Mucosa of descending colon (tissue), 3 donors: ENCODE data around the gene CD14. TPM values are rescaled to one million over a fixed set of nuclear protein-coding genes. Genes with fewer than 3 reads are reported as not detected.

ENCODE experiments used
- ATAC-seq: fragments of 200-7000 bp; cut with Tn5 transposase; one replicate; pipeline ENCODE4 v1.9.1; 2020; ENCODE audit warnings: mild to moderate bottlenecking, moderate library complexity
- DNase-seq, 3 donors: peaks; one replicate each; pipeline ENCODE4 v3.0.0-alpha.2; 2020
- H3K36me3 ChIP-seq: fragments of 200-600 bp; one replicate; pipeline ENCODE4 v1.8.0; 2021; ENCODE audit warnings: low read depth, mild to moderate bottlenecking
- H3K4me1 ChIP-seq: fragments of 200-600 bp; one replicate; pipeline ENCODE4 v1.8.0; 2021; ENCODE audit warnings: low read depth, mild to moderate bottlenecking
- H3K4me3 ChIP-seq: fragments of 200-600 bp; one replicate; pipeline ENCODE4 v1.8.0; 2021; ENCODE audit warnings: mild to moderate bottlenecking
- H3K9me3 ChIP-seq: fragments of 200-600 bp; one replicate; pipeline ENCODE4 v1.8.0; 2021; ENCODE audit warnings: mild to moderate bottlenecking
- CTCF ChIP-seq: fragments of 200-600 bp; IDR thresholded peaks from one replicate; pipeline ENCODE4 v1.8.0; 2022; ENCODE audit warnings: antibody characterized with exemption, mild to moderate bottlenecking
- intact Hi-C, 2 donors: fragments of 100-400 bp; cut with DNase I in 1 of 2; cut with micrococcal nuclease in 1 of 2; formaldehyde crosslinking; loops; one replicate each; pipeline versions ENCODE4 v1.11.0 to v1.11.1; 2022; cut with DNase I, micrococcal nuclease
- long read RNA-seq, 2 donors: library from polyadenylated mRNA; unstranded; transcript quantifications; one replicate each; pipeline ENCODE4 v2.0.0, GENCODE V29; 2019 to 2021
- total RNA-seq, 3 donors: library from RNA; stranded (reverse); fragmentation: NEBNext Ultra II Directional in 2 of 3; extraction: Animal tissue kit (Norgen Biotek cat#: 25700) in 2 of 3; gene quantifications; one replicate each; pipeline versions ENCODE4 v1.2.1 to v1.2.4, GENCODE V29; 2021 to 2023
- donor health status: DM: no; HTN: no; CAD: no; lungs with moderate emphysema.
- donor health status: DM: no; HTN: no; CAD: no.
- donor health status: DM: no; HTN: yes; CAD: no.

Gene CD14
- total RNA-seq: 10 to 100 TPM; 35.8 to 92.8 (median 90.9) TPM
- long read RNA-seq, donor 1, transcript CD14-201 (2 exons, 1,886 nt): major isoform, 50 of 59 reads
- long read RNA-seq, donor 1, partial matches to known transcripts: 0 of 59 reads
- long read RNA-seq, donor 1, other reads (novel, unspliced or antisense): 6 of 59 reads
- long read RNA-seq, donor 2, transcript CD14-201 (2 exons, 1,886 nt): major isoform, 99 of 103 reads
- long read RNA-seq, donor 2, partial matches to known transcripts: 0 of 103 reads
- long read RNA-seq, donor 2, other reads (novel, unspliced or antisense): 4 of 103 reads

DNA sequence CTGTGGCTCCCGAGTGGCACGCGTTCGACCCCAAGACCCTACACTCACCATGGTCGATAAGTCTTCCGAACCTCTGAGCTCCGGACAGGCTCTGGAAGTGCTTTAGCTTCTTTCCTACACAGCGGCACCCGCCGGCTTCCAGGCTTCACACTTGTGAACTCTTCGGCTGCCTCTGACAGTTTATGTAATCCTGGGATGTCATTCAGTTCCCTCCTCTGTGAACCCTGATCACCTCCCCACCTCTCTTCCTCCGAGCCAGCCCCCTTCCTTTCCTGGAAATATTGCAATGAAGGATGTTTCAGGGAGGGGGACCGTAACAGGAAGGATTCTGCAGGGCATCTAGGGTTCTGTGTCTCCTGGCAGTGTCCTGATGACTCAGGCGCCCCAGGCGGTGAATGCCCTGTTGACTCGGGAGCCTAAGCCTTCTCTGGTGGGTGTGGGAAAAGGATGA is at the start of gene CD14:
CD14 (minus strand) TSS at position 155 of the 451 bp plus-strand sequence; CDS start at position 51, 104 bp downstream.
- intact Hi-C loops: loop anchor here (5.0 to 10.0 kb wide), 3 partner anchors 56 to 88 kb away; partner anchors contain the start of genes APBB3 (in 1 of the 2), EIF4EBP3 (in 1 of the 2) and SLC35A4 (in 1 of the 2)
- Histone ChIP-seq H3K9me3 (peaks cover 4% of the 10 kb centered on the region), H3K36me3 (no peaks in the 10 kb centered on the region), H3K4me3 (peak within 1 kb of the TSS; percentile 27), H3K4me1 (peaks cover 12% of the 10 kb centered on the region)
- no peak for TF ChIP-seq CTCF
- DNase-seq (peak; percentile 71 to 76 (median 73)), ATAC-seq (peak; percentile 59)

GRCh38 chr5:140678993-140679392 is 46.0 kb upstream of the CD14 start:
- no peak for TF ChIP-seq CTCF
- DNase-seq: no peak
- no peaks in the 10 kb centered on the region for H3K36me3 ChIP-seq

DNA sequence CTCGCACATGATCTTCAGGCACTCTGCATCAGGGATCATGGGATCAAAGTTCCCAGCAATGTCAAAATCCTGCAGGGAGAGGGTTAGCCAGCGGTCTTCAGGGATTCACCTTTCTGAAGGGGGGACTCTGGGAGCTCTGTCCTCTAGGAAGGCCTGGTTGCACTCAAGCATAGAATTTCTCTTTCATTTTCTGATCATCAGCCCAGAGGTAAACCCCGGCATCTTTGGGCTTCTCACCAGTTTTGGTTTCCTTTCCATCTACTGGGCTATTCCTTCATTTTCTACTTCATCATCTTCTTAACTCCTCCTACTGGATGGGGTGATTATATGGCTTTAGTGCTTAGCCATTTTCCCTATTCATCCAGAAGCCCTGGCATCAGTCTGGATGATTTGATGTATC is 45.0 kb upstream of the CD14 start:
- H3K4me3 ChIP-seq: no peak overlapping the region
- no peak for ATAC-seq
- TF ChIP-seq CTCF: no peak
- intact Hi-C loops: no loop called here
- peaks cover 8% of the 10 kb centered on the region for H3K4me1 ChIP-seq
- no peaks in the 10 kb centered on the region for H3K36me3 ChIP-seq
- no peak for DNase-seq
- no peaks in the 10 kb centered on the region for H3K9me3 ChIP-seq

More at GRCh38 chr5:140678993-140679392, 46.0 kb upstream of the CD14 start:
- no peak overlapping the region for H3K4me3 ChIP-seq
- no peak for ATAC-seq
- intact Hi-C loops: no loop called here
- H3K9me3 ChIP-seq: no peaks in the 10 kb centered on the region
- peaks cover 8% of the 10 kb centered on the region for H3K4me1 ChIP-seq

DNA sequence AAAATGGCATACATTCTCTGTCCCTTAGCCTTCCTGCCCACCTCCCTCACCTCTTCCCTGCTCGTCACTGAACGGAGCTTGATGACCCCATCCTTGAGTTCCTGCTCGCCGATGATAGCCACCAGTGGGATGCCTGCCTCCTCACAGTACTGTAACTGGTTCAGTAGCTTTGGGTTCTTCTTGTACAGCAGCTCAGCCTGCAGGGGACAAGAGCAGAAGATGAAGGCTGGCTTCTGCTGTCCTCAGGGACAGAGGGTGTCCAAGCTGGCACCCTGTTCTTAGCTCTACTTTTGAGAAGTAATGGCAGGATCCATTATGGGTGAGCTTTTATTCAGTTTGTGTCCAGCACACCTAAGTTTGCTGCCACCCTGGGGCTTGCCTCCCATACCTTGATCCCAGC is 41.7 kb upstream of the CD14 start:
- intact Hi-C loops: no loop called here
- Histone ChIP-seq H3K4me3 (no peak overlapping the region), H3K36me3 (no peaks in the 10 kb centered on the region), H3K4me1 (peaks cover 9% of the 10 kb centered on the region), H3K9me3 (no peaks in the 10 kb centered on the region)
- DNase-seq (no peak), ATAC-seq (no peak)
- TF ChIP-seq CTCF: no peak

- Histone ChIP-seq H3K36me3 (no peaks in the 10 kb centered on the region), H3K4me1 (peaks cover 9% of the 10 kb centered on the region), H3K9me3 (no peaks in the 10 kb centered on the region), H3K4me3 (no peak overlapping the region)
- TF ChIP-seq CTCF: no peak
- intact Hi-C loops: no loop called here
- DNase-seq (no peak), ATAC-seq (no peak)
Measured at GRCh38 chr5:140674211-140674610, 41.2 kb upstream of the CD14 start.
